GM19023 (cell line): ENCODE results near the gene ITGB2.
"Not testable (repeated sequence)": the region's sequence is repeated elsewhere in the genome, so short reads cannot be mapped to it uniquely, and the experiment has no call there.

Experiments used
- ATAC-seq: cut with Tn5 transposase; IDR thresholded peaks from one replicate; pipeline ENCODE4 v1.9.1; 2021; ENCODE audit warnings: mild to moderate bottlenecking, moderate library complexity; ENCODE audit not compliant: unreplicated experiment

ITGB2 gene

GRCh38 chr21:44887126-44887806 is 33.4 kb downstream of the ITGB2 start:
- ATAC-seq: no peak

- no peak for ATAC-seq
Measured at GRCh38 chr21:44886113-44887075, 34.3 kb downstream of the ITGB2 start.

GRCh38 chr21:44885615-44886014 is 35.1 kb downstream of the ITGB2 start:
- no peak for ATAC-seq

- ATAC-seq: no peak
Measured at GRCh38 chr21:44884097-44884496, 36.6 kb downstream of the ITGB2 start.

- ATAC-seq: no peak
Measured at GRCh38 chr21:44883250-44883649, 37.4 kb downstream of the ITGB2 start.

GRCh38 chr21:44881198-44881872 is 39.4 kb downstream of the ITGB2 start:
- ATAC-seq: no peak

- no peak for ATAC-seq
Measured at GRCh38 chr21:44880405-44881197, 40.1 kb downstream of the ITGB2 start.

- ATAC-seq: not testable (repeated sequence)
Measured at GRCh38 chr21:44879238-44879637, 41.5 kb downstream of the ITGB2 start.

- ATAC-seq: no peak
Measured at GRCh38 chr21:44878053-44878982, 42.4 kb downstream of the ITGB2 start.

GRCh38 chr21:44876849-44877575 is 43.7 kb downstream of the ITGB2 start:
- no peak for ATAC-seq

GRCh38 chr21:44875316-44875700 is 45.4 kb downstream of the ITGB2 start:
- ATAC-seq: no peak

- ATAC-seq: no peak
Measured at GRCh38 chr21:44874497-44875315, 46.0 kb downstream of the ITGB2 start.

GRCh38 chr21:44874240-44874496 is 46.5 kb downstream of the ITGB2 start:
- ATAC-seq: no peak

GRCh38 chr21:44873356-44874239 is 47.1 kb downstream of the ITGB2 start, which contains the start of gene PTTG1IP:
TSS of gene PTTG1IP (minus strand) at chr21:44873690. CDS start at chr21:44873616, 74 bp downstream.
- peak; percentile 71 for ATAC-seq

GRCh38 chr21:44872649-44873355 is 47.9 kb downstream of the ITGB2 start:
- ATAC-seq: no peak

GRCh38 chr21:44872323-44872648 is 48.4 kb downstream of the ITGB2 start:
- ATAC-seq: no peak
